ENCODE results near the gene LAMA3.

The LAMA3 gene

GRCh38 chr18:23669804-23670405 is 19.3 kb upstream of the LAMA3 start:
- FAIRE-seq, result no peak
- no peak for DNase-seq (ENCODE audit: insufficient read length, low spot score)

- FAIRE-seq (no peak), DNase-seq (ENCODE audit: insufficient read length, low spot score) (no peak)
Observed at GRCh38 chr18:23671564-23671963, 17.7 kb upstream of the LAMA3 start.

GRCh38 chr18:23673725-23674124 is 15.5 kb upstream of the LAMA3 start:
- FAIRE-seq (no peak), DNase-seq (ENCODE audit: insufficient read length, low spot score) (no peak)

DNA sequence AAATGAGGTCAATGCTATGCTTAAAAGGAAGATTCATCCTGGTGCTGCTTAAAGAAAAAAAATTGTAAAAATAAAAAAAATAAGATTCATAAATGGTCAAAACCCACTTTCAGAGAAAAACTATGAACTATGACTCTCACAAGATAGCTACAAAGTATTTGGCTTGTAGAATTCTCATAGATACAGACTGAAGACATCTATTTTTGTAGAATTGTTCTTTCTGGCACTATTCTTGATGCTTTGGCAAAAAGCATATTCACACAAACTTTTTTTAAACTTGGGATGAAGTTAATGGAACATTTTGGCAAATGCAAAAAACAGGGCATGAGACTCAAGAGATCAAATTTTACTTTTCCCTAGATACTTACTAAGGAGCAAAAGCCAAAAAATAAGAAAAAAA is 14.0 kb upstream of the LAMA3 start:
- DNase-seq (ENCODE audit: insufficient read length, low spot score), result no peak
- FAIRE-seq, result no peak

- FAIRE-seq (no peak), DNase-seq (ENCODE audit: insufficient read length, low spot score) (no peak)
Observed at GRCh38 chr18:23675896-23676295, 13.4 kb upstream of the LAMA3 start.

- no peak for FAIRE-seq
- DNase-seq (ENCODE audit: insufficient read length, low spot score), result no peak
Observed at GRCh38 chr18:23682045-23682444, 7.2 kb upstream of the LAMA3 start.

GRCh38 chr18:23682472-23682871 is 6.8 kb upstream of the LAMA3 start:
- FAIRE-seq (no peak), DNase-seq (ENCODE audit: insufficient read length, low spot score) (no peak)

DNA sequence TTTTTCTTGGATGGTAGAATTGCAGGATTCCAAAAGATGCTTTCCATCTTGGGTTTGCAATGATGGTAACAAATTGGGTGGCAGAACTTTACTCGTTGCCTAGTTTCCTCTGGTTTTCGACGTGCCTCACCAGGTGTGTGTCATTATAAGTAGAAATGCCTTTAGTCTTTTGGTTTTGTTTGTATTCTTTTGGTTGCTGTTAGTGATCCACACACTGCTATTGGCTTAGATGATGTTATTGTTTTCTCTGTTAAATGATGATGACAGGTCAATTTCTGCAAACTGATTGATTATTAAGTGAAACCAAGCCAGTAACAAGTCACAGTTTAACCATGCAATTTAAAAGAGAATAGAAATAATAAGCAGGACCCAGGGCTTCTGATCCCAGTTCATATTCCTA is 6.1 kb upstream of the LAMA3 start:
- no peak for DNase-seq (ENCODE audit: insufficient read length, low spot score)
- FAIRE-seq, result no peak

DNA sequence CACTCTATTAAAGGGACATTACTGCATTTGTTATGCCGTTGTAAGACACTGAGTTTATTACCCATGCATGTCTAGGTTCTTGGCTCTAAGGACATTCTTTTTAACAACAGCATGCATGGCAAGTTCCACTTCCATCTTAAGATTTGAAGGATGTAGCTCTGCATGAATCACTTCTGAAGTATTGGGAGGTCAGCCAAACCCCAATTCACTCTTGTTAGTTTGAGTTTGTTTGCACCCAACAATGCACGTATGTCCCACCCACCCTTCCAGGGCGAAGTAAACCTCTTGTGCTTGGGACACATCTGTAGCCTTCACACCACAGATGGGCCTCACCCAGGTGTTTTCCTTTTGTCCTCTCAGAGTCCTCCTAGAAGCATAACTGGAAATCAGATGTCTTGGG is 5.6 kb upstream of the LAMA3 start:
- FAIRE-seq (no peak), DNase-seq (ENCODE audit: insufficient read length, low spot score) (no peak)

- FAIRE-seq (no peak), DNase-seq (ENCODE audit: insufficient read length, low spot score) (no peak)
Observed at GRCh38 chr18:23684515-23685197, 4.6 kb upstream of the LAMA3 start.

GRCh38 chr18:23688528-23688927 is 725 bp upstream of the LAMA3 start:
- FAIRE-seq (no peak), DNase-seq (ENCODE audit: insufficient read length, low spot score) (no peak)

- DNase-seq (ENCODE audit: insufficient read length, low spot score) (no peak), FAIRE-seq (no peak)
Observed at GRCh38 chr18:23689616-23690504, 607 bp downstream of the LAMA3 start.

GRCh38 chr18:23690505-23691068 is 1.3 kb downstream of the LAMA3 start:
- DNase-seq (ENCODE audit: insufficient read length, low spot score) (no peak), FAIRE-seq (no peak)

GRCh38 chr18:23693846-23694245 is 4.6 kb downstream of the LAMA3 start:
- FAIRE-seq (no peak), DNase-seq (ENCODE audit: insufficient read length, low spot score) (no peak)

GRCh38 chr18:23694637-23695430 is 5.6 kb downstream of the LAMA3 start:
- FAIRE-seq, result no peak
- no peak for DNase-seq (ENCODE audit: insufficient read length, low spot score)

GRCh38 chr18:23701017-23701416 is 11.8 kb downstream of the LAMA3 start:
- no peak for DNase-seq (ENCODE audit: insufficient read length, low spot score)

DNA sequence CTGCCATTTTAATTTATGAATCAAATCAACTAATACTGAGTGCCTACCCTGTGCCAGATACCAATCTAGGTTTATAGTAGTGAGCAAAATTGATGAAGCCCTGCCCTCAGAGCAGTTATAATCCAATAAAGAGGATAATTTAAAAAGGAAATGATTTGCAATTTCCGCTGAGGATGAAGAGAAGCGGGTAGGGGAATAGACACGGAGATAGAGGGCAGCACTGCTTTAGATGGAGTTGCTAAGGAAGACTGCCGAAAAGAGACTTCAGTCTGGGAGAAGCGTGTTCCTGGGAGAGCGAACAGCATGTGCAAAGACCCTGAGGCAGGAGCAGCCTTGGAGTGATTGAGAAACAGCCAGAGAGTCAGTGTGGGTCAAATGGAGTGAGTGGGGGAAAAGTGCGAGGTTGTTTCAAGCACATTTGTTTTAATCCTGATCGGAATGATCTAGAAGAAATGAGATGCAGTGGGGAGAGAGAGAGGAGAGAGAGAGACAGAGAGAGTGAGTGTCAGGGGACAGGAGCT is 12.4 kb downstream of the LAMA3 start:
- FAIRE-seq, result no peak

More at GRCh38 chr18:23701017-23701416, 11.8 kb downstream of the LAMA3 start:
- no peak for FAIRE-seq

GRCh38 chr18:23702606-23703005 is 13.4 kb downstream of the LAMA3 start:
- DNase-seq (ENCODE audit: insufficient read length, low spot score), result no peak

More for the DNA sequence above, 12.4 kb downstream of the LAMA3 start:
- no peak for DNase-seq (ENCODE audit: insufficient read length, low spot score)

GRCh38 chr18:23703057-23703986 is 14.1 kb downstream of the LAMA3 start:
- DNase-seq (ENCODE audit: insufficient read length, low spot score) (no peak), FAIRE-seq (peak; percentile 59)

More at GRCh38 chr18:23702606-23703005, 13.4 kb downstream of the LAMA3 start:
- FAIRE-seq, result no peak

All from GM19239 (cell line).